GM12878 (cell line): ENCODE data around the gene WDR76.

Experiments used
- CHD1 ChIP-seq: IDR thresholded peaks from 2 replicates; pipeline ENCODE4 v1.6.1; 2012; ENCODE audit warnings: low read depth, low read length, improper control_type of control experiment
- CREM ChIP-seq: IDR thresholded peaks from 2 replicates; pipeline ENCODE4 v1.6.1; 2014; ENCODE audit warnings: antibody characterized with exemption, low read depth
- EP300 ChIP-seq, 2 experiments: fragments of 150-350 bp in 1 of 2; IDR thresholded peaks; 2 replicates each; pipeline ENCODE4 v1.6.1; 2011 to 2012; ENCODE audit warnings: low read depth in 2 of 2, low read length in 2 of 2, borderline replicate concordance in 1 of 2, improper control_type of control experiment in 1 of 2, inconsistent platforms in 1 of 2; ENCODE audit not compliant: control insufficient read depth in 1 of 2
- JUND ChIP-seq: IDR thresholded peaks from 2 replicates; pipeline ENCODE4 v1.6.1; 2012; ENCODE audit warnings: low read depth, mild to moderate bottlenecking, low read length, improper control_type of control experiment, moderate library complexity
- MXI1 ChIP-seq: fragments of 150-350 bp; IDR thresholded peaks from 2 replicates; pipeline ENCODE4 v1.6.1; 2011; ENCODE audit warnings: low read depth, mild to moderate bottlenecking, inconsistent platforms, low read length, improper control_type of control experiment
- NR2C2 ChIP-seq: IDR thresholded peaks from 2 replicates; pipeline ENCODE4 v1.6.1; 2011; ENCODE audit warnings: borderline replicate concordance, low read depth; ENCODE audit not compliant: control insufficient read depth, insufficient read length
- RCOR1 ChIP-seq: conservative IDR thresholded peaks from 2 replicates; pipeline ENCODE4 v1.6.1; 2012; ENCODE audit warnings: low read depth, low read length, improper control_type of control experiment
- SMC3 ChIP-seq: IDR thresholded peaks from 2 replicates; pipeline ENCODE4 v1.6.1; 2011; ENCODE audit warnings: low read length, improper control_type of control experiment, borderline replicate concordance
- ZNF274 ChIP-seq: IDR thresholded peaks from one replicate; pipeline ENCODE4 v1.8.0; 2011; ENCODE audit not compliant: insufficient read length, insufficient read depth
- TF ChIP-seq, protein P1 (sequence below), 3 experiments: IDR thresholded peaks in 2 of 3; conservative IDR thresholded peaks in 1 of 3; 2 replicates each; pipeline ENCODE4 v1.5.1; 2011; ENCODE audit warnings: low read depth in 3 of 3, low read length in 3 of 3, mild to moderate bottlenecking in 3 of 3, control low read depth in 2 of 3, moderate library complexity in 2 of 3, inconsistent platforms in 1 of 3, mixed read lengths in 1 of 3; ENCODE audit not compliant: control insufficient read depth in 2 of 3, insufficient read depth in 1 of 3; ENCODE audit errors: extremely low read depth in 1 of 3

DNA sequence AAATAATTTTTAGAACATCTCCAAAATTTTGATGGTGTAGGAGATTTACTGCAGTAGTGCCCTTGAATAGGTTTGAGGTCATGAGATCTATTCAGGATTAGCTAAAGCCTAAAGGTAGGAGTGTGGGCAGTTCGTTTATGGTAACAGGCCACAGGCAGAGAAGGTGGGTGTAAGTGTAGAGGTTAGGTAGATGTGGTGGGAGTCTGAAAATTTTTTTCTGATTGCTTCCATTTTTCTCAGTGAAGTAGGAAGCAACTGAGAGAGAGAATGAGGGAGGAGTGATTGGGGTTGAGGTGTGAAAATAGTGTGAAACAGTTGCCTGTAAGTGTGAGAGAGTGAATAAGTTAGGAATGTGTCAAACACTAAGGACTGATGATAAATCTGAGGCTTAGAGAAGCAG lies 47.8 kb upstream of the WDR76 start:
- TF ChIP-seq JUND (no peak), EP300 (IDR thresholded peaks at IDR 0.05; ENCODE audit: borderline replicate concordance in 1 of 2, control insufficient read depth in 1 of 2, low read depth in 2 of 2, low read length in 2 of 2) (no peak), ZNF274 (no peak), NR2C2 (no peak), MXI1 (no peak), RCOR1 (no peak), CREM (no peak), SMC3 (no peak), CHD1 (no peak)
- TF ChIP-seq, protein P1, sequence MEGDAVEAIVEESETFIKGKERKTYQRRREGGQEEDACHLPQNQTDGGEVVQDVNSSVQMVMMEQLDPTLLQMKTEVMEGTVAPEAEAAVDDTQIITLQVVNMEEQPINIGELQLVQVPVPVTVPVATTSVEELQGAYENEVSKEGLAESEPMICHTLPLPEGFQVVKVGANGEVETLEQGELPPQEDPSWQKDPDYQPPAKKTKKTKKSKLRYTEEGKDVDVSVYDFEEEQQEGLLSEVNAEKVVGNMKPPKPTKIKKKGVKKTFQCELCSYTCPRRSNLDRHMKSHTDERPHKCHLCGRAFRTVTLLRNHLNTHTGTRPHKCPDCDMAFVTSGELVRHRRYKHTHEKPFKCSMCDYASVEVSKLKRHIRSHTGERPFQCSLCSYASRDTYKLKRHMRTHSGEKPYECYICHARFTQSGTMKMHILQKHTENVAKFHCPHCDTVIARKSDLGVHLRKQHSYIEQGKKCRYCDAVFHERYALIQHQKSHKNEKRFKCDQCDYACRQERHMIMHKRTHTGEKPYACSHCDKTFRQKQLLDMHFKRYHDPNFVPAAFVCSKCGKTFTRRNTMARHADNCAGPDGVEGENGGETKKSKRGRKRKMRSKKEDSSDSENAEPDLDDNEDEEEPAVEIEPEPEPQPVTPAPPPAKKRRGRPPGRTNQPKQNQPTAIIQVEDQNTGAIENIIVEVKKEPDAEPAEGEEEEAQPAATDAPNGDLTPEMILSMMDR (IDR thresholded peaks at IDR 0.05 in 2 of 3, conservative IDR thresholded peaks at IDR 0.05 in 1 of 3; ENCODE audit: control insufficient read depth in 2 of 3, extremely low read depth in 1 of 3, insufficient read depth in 1 of 3, low read depth in 3 of 3, low read length in 3 of 3), result no peak
